GM23338 (cell line): ENCODE data around the gene GLB1L3. TPM values are rescaled to one million over a fixed set of nuclear protein-coding genes. Genes with fewer than 3 reads are reported as not detected.

Source experiments
- ATAC-seq: fragments of 200-7000 bp; cut with Tn5 transposase; 3 replicates; pipeline ENCODE4 v1.9.1; 2020
- DNase-seq: peaks from one replicate; pipeline ENCODE4 v3.0.0-alpha.2; 2015; ENCODE audit warnings: low spot score
- H2AFZ ChIP-seq: fragments of 200-600 bp; sonication (generic); 2 replicates; pipeline ENCODE4 v1.8.0; 2016; ENCODE audit warnings: antibody characterized with exemption, mild to moderate bottlenecking, moderate library complexity
- H3F3A ChIP-seq: fragments of 200-600 bp; sonication (generic); replicated peaks from 2 replicates; pipeline ENCODE4 v1.8.0; 2017; ENCODE audit warnings: antibody characterized with exemption, mixed run types, low read depth
- H3K27ac ChIP-seq: fragments of 200-600 bp; sonication (generic); 2 replicates; pipeline ENCODE4 v1.6.1; 2016; ENCODE audit warnings: low read depth
- H3K27me3 ChIP-seq: fragments of 200-600 bp; sonication (generic); 2 replicates; pipeline ENCODE4 v1.8.0; 2016; ENCODE audit warnings: mild to moderate bottlenecking, mixed run types, moderate library complexity; ENCODE audit not compliant: insufficient read depth
- H3K36me3 ChIP-seq: fragments of 200-600 bp; sonication (generic); 2 replicates; pipeline ENCODE4 v1.8.0; 2016; ENCODE audit warnings: mild to moderate bottlenecking; ENCODE audit not compliant: insufficient read depth
- H3K4me1 ChIP-seq: fragments of 200-600 bp; sonication (generic); 2 replicates; pipeline ENCODE4 v1.8.0; 2016; ENCODE audit warnings: mild to moderate bottlenecking, moderate library complexity; ENCODE audit not compliant: insufficient read depth
- H3K4me2 ChIP-seq: fragments of 200-600 bp; sonication (generic); 2 replicates; pipeline ENCODE4 v1.7.1; 2017; ENCODE audit warnings: mixed run types
- H3K4me3 ChIP-seq: fragments of 200-600 bp; sonication (generic); 2 replicates; pipeline ENCODE4 v1.6.1; 2016; ENCODE audit warnings: mixed run types
- H3K79me2 ChIP-seq: fragments of 200-600 bp; sonication (generic); replicated peaks from 2 replicates; pipeline ENCODE4 v1.8.0; 2017; ENCODE audit warnings: mild to moderate bottlenecking; ENCODE audit not compliant: insufficient read depth
- H3K9me2 ChIP-seq: fragments of 200-600 bp; sonication (generic); 2 replicates; pipeline ENCODE4 v1.8.0; 2017; ENCODE audit not compliant: insufficient read depth
- H4K20me1 ChIP-seq: fragments of 200-600 bp; sonication (generic); replicated peaks from 2 replicates; pipeline ENCODE4 v1.8.0; 2017; ENCODE audit warnings: mild to moderate bottlenecking; ENCODE audit not compliant: insufficient read depth
- H3K27ac Mint-ChIP-seq: 2 replicates; pipeline ENCODE4 v1.8.0; 2020; ENCODE audit warnings: inconsistent platforms, mild to moderate bottlenecking, moderate library complexity, mixed read lengths
- H3K27me3 Mint-ChIP-seq: 3 replicates; pipeline ENCODE4 v1.8.0; 2022; ENCODE audit warnings: low read depth, mild to moderate bottlenecking, moderate library complexity, mixed read lengths, inconsistent platforms; ENCODE audit not compliant: insufficient read depth, poor library complexity
- H3K36me3 Mint-ChIP-seq: 3 replicates; pipeline ENCODE4 v1.8.0; 2021; ENCODE audit warnings: low read depth, mild to moderate bottlenecking, inconsistent platforms, moderate library complexity, mixed read lengths
- H3K4me1 Mint-ChIP-seq: 3 replicates; pipeline ENCODE4 v1.8.0; 2020; ENCODE audit warnings: mild to moderate bottlenecking, inconsistent platforms, mixed read lengths
- H3K4me3 Mint-ChIP-seq: 3 replicates; pipeline ENCODE4 v1.8.0; 2021; ENCODE audit warnings: moderate library complexity, mild to moderate bottlenecking, inconsistent platforms, mixed read lengths
- H3K9me3 Mint-ChIP-seq: 3 replicates; pipeline ENCODE4 v1.8.0; 2020; ENCODE audit warnings: moderate library complexity, mild to moderate bottlenecking, inconsistent platforms, mixed read lengths
- CREB1 ChIP-seq: fragments of 250-450 bp; sonication (Bioruptor Pico); IDR thresholded peaks from 2 replicates; pipeline ENCODE4 v1.5.0; 2020; ENCODE audit warnings: low read depth, mild to moderate bottlenecking, moderate library complexity
- EZH2 ChIP-seq: fragments of 200-600 bp; sonication (generic); IDR thresholded peaks from one replicate; pipeline ENCODE4 v1.8.0; 2017; ENCODE audit warnings: antibody characterized with exemption, mild to moderate bottlenecking, low read depth; ENCODE audit not compliant: unreplicated experiment
- EZH2phosphoT487 ChIP-seq: fragments of 200-600 bp; sonication (generic); IDR thresholded peaks from one replicate; pipeline ENCODE4 v1.8.1; 2018; ENCODE audit warnings: antibody characterized with exemption; ENCODE audit not compliant: unreplicated experiment
- JUNB ChIP-seq: IDR thresholded peaks from one replicate; pipeline ENCODE4 v1.6.1; 2016; ENCODE audit warnings: antibody characterized with exemption; ENCODE audit not compliant: unreplicated experiment
- STAT1 ChIP-seq: IDR thresholded peaks from one replicate; pipeline ENCODE4 v1.6.1; 2016; ENCODE audit warnings: antibody characterized with exemption; ENCODE audit not compliant: unreplicated experiment
- ZNF114 ChIP-seq: fragments of 250-450 bp; sonication (Bioruptor Pico); IDR thresholded peaks from 2 replicates; pipeline ENCODE4 v1.5.0; 2020; ENCODE audit warnings: mild to moderate bottlenecking, moderate library complexity
- polyA plus RNA-seq: library from polyadenylated mRNA; unstranded; fragments of >200 nt; fragmentation: Nextera tagmentation; extraction: Ambion mirVana; gene quantifications from 2 replicates; pipeline ENCODE4 v1.2.1, GENCODE V29; 2016
- total RNA-seq: library from RNA; depleted of rRNA; stranded (reverse); fragments of >200 nt; shearing (Covaris generic); gene quantifications from 2 replicates; pipeline ENCODE4 v1.2.3, GENCODE V29; 2014
- TF ChIP-seq, protein P1 (sequence below): fragments of 250-450 bp; sonication (Bioruptor Pico); IDR thresholded peaks from 2 replicates; pipeline ENCODE4 v1.5.0; 2020; ENCODE audit warnings: mild to moderate bottlenecking, moderate library complexity
- TF ChIP-seq, protein P2 (sequence below), 2 experiments: fragments of 200-600 bp in 1 of 2; sonication (generic) in 1 of 2; conservative IDR thresholded peaks; 2 replicates each; pipeline versions ENCODE4 v1.5.1 to v1.6.1; 2016 to 2017; ENCODE audit warnings: antibody characterized with exemption in 2 of 2, low read depth in 2 of 2, mild to moderate bottlenecking in 2 of 2, moderate library complexity in 1 of 2
- TF ChIP-seq, protein P3 (sequence below): IDR thresholded peaks from one replicate; pipeline ENCODE4 v1.6.1; 2018; ENCODE audit warnings: antibody characterized with exemption; ENCODE audit not compliant: unreplicated experiment
- TF ChIP-seq, protein P4 (sequence below): IDR thresholded peaks from 2 replicates; pipeline ENCODE4 v1.6.1; 2016; ENCODE audit warnings: antibody characterized with exemption

Gene GLB1L3
- total and polyA plus RNA-seq, 2 experiments from 2014 or later: 28.8 to 33.1 TPM

DNA sequence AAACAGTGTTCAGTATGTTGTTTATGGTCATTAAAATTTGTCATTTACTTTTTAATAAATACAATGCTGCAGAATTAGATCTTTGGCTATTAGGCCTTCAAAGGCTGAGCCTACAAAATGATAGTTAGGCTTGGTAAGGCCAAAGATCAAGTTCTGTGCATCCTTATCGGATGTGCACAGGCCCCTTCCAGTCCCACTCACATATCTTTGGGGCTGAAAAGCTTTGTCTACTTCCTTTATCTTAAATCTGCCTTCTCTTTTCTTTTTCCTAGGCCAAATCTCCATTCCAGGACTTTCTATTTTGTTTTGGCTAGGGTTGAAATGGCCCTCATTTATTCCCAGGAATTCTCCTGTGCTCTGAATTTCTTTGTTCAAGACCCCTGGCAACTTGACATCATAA lies 52.3 kb downstream of the GLB1L3 start (continued):
- TF ChIP-seq, protein P1, sequence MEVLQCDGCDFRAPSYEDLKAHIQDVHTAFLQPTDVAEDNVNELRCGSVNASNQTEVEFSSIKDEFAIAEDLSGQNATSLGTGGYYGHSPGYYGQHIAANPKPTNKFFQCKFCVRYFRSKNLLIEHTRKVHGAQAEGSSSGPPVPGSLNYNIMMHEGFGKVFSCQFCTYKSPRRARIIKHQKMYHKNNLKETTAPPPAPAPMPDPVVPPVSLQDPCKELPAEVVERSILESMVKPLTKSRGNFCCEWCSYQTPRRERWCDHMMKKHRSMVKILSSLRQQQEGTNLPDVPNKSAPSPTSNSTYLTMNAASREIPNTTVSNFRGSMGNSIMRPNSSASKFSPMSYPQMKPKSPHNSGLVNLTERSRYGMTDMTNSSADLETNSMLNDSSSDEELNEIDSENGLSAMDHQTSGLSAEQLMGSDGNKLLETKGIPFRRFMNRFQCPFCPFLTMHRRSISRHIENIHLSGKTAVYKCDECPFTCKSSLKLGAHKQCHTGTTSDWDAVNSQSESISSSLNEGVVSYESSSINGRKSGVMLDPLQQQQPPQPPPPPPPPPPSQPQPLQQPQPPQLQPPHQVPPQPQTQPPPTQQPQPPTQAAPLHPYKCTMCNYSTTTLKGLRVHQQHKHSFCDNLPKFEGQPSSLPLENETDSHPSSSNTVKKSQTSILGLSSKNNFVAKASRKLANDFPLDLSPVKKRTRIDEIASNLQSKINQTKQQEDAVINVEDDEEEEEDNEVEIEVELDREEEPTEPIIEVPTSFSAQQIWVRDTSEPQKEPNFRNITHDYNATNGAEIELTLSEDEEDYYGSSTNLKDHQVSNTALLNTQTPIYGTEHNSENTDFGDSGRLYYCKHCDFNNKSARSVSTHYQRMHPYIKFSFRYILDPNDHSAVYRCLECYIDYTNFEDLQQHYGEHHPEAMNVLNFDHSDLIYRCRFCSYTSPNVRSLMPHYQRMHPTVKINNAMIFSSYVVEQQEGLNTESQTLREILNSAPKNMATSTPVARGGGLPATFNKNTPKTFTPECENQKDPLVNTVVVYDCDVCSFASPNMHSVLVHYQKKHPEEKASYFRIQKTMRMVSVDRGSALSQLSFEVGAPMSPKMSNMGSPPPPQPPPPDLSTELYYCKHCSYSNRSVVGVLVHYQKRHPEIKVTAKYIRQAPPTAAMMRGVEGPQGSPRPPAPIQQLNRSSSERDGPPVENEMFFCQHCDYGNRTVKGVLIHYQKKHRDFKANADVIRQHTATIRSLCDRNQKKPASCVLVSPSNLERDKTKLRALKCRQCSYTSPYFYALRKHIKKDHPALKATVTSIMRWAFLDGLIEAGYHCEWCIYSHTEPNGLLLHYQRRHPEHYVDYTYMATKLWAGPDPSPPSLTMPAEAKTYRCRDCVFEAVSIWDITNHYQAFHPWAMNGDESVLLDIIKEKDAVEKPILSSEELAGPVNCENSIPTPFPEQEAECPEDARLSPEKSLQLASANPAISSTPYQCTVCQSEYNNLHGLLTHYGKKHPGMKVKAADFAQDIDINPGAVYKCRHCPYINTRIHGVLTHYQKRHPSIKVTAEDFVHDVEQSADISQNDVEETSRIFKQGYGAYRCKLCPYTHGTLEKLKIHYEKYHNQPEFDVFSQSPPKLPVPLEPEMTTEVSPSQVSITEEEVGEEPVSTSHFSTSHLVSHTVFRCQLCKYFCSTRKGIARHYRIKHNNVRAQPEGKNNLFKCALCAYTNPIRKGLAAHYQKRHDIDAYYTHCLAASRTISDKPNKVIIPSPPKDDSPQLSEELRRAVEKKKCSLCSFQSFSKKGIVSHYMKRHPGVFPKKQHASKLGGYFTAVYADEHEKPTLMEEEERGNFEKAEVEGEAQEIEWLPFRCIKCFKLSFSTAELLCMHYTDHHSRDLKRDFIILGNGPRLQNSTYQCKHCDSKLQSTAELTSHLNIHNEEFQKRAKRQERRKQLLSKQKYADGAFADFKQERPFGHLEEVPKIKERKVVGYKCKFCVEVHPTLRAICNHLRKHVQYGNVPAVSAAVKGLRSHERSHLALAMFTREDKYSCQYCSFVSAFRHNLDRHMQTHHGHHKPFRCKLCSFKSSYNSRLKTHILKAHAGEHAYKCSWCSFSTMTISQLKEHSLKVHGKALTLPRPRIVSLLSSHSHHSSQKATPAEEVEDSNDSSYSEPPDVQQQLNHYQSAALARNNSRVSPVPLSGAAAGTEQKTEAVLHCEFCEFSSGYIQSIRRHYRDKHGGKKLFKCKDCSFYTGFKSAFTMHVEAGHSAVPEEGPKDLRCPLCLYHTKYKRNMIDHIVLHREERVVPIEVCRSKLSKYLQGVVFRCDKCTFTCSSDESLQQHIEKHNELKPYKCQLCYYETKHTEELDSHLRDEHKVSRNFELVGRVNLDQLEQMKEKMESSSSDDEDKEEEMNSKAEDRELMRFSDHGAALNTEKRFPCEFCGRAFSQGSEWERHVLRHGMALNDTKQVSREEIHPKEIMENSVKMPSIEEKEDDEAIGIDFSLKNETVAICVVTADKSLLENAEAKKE (CRISPR knock-in tag): no peak
- TF ChIP-seq, protein P2, sequence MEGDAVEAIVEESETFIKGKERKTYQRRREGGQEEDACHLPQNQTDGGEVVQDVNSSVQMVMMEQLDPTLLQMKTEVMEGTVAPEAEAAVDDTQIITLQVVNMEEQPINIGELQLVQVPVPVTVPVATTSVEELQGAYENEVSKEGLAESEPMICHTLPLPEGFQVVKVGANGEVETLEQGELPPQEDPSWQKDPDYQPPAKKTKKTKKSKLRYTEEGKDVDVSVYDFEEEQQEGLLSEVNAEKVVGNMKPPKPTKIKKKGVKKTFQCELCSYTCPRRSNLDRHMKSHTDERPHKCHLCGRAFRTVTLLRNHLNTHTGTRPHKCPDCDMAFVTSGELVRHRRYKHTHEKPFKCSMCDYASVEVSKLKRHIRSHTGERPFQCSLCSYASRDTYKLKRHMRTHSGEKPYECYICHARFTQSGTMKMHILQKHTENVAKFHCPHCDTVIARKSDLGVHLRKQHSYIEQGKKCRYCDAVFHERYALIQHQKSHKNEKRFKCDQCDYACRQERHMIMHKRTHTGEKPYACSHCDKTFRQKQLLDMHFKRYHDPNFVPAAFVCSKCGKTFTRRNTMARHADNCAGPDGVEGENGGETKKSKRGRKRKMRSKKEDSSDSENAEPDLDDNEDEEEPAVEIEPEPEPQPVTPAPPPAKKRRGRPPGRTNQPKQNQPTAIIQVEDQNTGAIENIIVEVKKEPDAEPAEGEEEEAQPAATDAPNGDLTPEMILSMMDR (conservative IDR thresholded peaks at IDR 0.05; ENCODE audit: low read depth in 2 of 2): no peak

DNA sequence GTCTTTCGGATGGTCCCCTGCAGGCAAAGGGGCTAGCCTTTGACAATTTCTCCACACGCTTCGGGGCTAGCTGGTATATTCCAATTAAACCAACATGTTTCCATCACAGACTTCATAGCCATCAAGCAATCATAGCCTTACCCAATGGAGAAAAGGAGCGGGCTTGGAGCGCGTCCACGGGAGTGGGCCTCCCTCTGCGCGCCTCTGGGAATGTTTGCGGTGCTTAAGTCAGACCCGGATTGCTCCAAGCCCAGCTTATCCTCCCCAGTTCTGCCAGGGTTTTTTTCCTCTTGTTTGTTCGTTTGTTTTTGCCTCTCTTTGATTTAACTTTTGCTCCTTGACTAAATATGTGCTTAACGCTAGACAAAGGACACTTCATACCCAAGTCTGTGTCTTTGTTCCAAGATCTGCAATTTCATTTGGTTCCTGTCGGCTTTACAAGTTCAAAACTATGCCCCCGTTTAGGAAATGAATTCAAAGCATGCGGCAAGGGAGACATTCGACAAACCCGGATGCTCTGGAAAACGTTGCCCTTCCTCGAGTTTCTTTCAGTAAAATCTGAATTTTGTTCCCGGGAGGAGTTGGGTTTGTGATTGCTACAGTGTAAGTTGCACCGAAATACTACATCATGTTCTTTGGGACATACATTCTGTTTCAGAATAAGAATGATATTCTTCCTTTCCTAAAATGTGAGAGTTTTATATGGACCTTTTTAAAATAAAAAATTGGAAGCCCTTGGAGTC lies 54.6 kb downstream of the GLB1L3 start:
- H3K27me3 ChIP-seq: peaks cover 28% of the 10 kb centered on the region
- H3K36me3 ChIP-seq: no peaks in the 10 kb centered on the region
- ATAC-seq: peak; percentile 22
- peaks cover 17% of the 10 kb centered on the region; the same call in 1 of the 2 replicates for H3K4me1 ChIP-seq
- no peaks in the 10 kb centered on the region; the same call in 2 of the 3 replicates for H3K9me3 Mint-ChIP-seq
- H3K27ac Mint-ChIP-seq: no peak overlapping the region
- peak overlapping the region; percentile 73 for H3K4me3 Mint-ChIP-seq
- DNase-seq: peak; percentile 44
- H3K79me2 ChIP-seq: no peaks in the 10 kb centered on the region
- H3K4me3 ChIP-seq: peak overlapping the region; percentile 57
- H4K20me1 ChIP-seq: peaks cover 5% of the 10 kb centered on the region; the same call in 1 of the 2 replicates
- H3F3A ChIP-seq: no peaks in the 10 kb centered on the region; the same call in 1 of the 2 replicates
- H3K4me1 Mint-ChIP-seq: peaks cover 30% of the 10 kb centered on the region
- peak overlapping the region; percentile 57; the same call in 1 of the 2 replicates for H2AFZ ChIP-seq
- H3K4me2 ChIP-seq: peak overlapping the region; percentile 77
- H3K36me3 Mint-ChIP-seq: no peaks in the 10 kb centered on the region; the same call in 2 of the 3 replicates
- H3K27me3 Mint-ChIP-seq: peaks cover 23% of the 10 kb centered on the region
- H3K27ac ChIP-seq: no peak overlapping the region
- H3K9me2 ChIP-seq: no peaks in the 10 kb centered on the region
- no peak for TF ChIP-seq EZH2phosphoT487
- TF ChIP-seq EZH2: no peak
- TF ChIP-seq, protein P3, sequence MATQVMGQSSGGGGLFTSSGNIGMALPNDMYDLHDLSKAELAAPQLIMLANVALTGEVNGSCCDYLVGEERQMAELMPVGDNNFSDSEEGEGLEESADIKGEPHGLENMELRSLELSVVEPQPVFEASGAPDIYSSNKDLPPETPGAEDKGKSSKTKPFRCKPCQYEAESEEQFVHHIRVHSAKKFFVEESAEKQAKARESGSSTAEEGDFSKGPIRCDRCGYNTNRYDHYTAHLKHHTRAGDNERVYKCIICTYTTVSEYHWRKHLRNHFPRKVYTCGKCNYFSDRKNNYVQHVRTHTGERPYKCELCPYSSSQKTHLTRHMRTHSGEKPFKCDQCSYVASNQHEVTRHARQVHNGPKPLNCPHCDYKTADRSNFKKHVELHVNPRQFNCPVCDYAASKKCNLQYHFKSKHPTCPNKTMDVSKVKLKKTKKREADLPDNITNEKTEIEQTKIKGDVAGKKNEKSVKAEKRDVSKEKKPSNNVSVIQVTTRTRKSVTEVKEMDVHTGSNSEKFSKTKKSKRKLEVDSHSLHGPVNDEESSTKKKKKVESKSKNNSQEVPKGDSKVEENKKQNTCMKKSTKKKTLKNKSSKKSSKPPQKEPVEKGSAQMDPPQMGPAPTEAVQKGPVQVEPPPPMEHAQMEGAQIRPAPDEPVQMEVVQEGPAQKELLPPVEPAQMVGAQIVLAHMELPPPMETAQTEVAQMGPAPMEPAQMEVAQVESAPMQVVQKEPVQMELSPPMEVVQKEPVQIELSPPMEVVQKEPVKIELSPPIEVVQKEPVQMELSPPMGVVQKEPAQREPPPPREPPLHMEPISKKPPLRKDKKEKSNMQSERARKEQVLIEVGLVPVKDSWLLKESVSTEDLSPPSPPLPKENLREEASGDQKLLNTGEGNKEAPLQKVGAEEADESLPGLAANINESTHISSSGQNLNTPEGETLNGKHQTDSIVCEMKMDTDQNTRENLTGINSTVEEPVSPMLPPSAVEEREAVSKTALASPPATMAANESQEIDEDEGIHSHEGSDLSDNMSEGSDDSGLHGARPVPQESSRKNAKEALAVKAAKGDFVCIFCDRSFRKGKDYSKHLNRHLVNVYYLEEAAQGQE: no peak
- TF ChIP-seq, protein P4, sequence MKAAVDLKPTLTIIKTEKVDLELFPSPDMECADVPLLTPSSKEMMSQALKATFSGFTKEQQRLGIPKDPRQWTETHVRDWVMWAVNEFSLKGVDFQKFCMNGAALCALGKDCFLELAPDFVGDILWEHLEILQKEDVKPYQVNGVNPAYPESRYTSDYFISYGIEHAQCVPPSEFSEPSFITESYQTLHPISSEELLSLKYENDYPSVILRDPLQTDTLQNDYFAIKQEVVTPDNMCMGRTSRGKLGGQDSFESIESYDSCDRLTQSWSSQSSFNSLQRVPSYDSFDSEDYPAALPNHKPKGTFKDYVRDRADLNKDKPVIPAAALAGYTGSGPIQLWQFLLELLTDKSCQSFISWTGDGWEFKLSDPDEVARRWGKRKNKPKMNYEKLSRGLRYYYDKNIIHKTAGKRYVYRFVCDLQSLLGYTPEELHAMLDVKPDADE: no peak
- TF ChIP-seq STAT1: no peak
- no peak for TF ChIP-seq ZNF114 (CRISPR knock-in tag)
- TF ChIP-seq JUNB: no peak
- no peak for TF ChIP-seq CREB1 (CRISPR knock-in tag)
